Loucy (cell line): Measurements from ENCODE around the gene QPRT.

ENCODE experiments used
- CTCF ChIP-seq: fragments of 200-600 bp; sonication (generic); conservative IDR thresholded peaks from 2 replicates; pipeline ENCODE4 v1.5.1; 2014; ENCODE audit warnings: mild to moderate bottlenecking, antibody characterized with exemption, low read length
- EZH2phosphoT487 ChIP-seq: fragments of 200-600 bp; IDR thresholded peaks from 2 replicates; pipeline ENCODE4 v1.6.1; 2018; ENCODE audit warnings: antibody characterized with exemption, mild to moderate bottlenecking, moderate library complexity, borderline replicate concordance

DNA sequence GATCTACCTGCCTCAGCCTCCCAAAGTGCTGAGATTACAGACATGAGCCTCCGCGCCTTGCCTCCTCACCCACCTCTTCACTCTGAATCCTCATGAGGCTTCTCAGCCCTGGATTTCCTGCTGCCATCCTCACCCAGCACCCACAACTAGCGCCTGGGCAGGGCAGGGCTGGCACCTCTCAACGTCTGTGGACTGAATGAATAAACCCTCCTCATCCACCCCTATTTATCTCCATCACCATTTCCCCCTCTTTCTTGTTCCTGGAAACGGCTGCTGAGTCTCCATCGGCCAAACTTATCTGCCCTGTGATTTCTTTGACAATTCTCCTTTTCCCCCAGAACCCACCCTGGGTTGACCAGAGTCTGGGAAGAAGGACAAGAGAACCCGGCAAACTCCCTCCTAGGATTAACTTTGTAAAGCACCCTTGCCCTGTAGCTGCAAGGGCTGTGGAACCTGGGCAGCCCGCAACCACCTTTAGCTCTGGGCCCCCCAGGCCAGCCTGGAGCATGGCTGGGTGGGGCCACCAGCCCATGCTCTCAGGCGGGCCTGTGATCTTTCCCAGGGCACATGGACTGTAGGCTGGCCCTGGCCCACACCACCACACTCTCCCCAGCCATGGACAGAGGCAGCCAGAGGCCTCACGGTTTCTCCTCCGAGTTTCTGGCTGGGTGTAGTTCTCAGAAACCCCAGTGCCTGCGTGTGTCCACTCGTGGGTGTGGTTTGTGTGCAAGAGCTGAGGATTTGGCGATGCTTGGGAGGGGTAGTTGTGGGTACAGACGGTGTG is 13.5 kb upstream of the QPRT start:
- TF ChIP-seq CTCF (no peak), EZH2phosphoT487 (no peak)
